IPS DF 4.7 (cell line): ENCODE data around the gene CDH4.

Source experiments
- DNase-seq: peaks from one replicate; pipeline ENCODE4 v3.0.0-alpha.2; 2013; ENCODE audit warnings: low spot score; ENCODE audit errors: extremely low read depth

Gene CDH4

DNA sequence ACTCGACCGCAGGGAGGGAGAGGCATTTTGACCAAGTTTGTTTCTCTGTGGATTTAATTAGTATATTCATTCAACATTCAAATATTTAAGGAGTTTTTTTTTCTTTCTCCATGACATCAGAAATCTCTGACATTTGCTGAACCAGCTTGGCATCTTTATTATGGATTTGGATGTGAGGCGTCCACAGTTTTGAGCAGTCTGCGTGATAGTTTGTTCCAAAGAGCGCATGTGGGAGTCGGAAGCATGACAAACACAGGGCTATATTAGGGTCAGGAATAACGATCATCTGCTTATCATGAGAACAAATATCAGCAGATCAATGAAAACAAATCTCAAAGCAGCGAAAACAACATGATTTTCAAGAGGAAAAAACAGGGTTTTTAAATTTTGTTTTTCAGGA, 373.2 kb downstream of the CDH4 start:
- no peak for DNase-seq

DNA sequence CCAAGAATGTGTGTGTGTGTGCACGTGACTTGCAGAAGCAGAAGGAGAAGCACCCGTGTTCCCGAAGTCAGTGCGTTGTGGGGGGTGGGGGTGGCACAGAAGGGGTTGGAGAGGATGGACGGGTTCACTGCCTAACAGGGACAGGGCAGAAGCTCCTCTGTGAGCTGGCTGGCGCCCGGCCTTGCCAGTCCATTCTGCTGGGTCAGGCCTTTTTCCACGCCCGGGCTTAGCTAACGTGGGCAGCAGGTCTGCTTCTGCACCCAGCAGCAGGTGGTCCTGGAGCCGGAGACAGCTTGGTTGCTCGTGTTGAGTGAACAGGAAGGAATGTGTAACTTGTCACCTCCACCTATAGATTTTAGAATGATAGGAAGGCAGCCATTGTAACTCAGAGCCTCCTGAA, 374.4 kb downstream of the CDH4 start:
- no peak for DNase-seq

DNA sequence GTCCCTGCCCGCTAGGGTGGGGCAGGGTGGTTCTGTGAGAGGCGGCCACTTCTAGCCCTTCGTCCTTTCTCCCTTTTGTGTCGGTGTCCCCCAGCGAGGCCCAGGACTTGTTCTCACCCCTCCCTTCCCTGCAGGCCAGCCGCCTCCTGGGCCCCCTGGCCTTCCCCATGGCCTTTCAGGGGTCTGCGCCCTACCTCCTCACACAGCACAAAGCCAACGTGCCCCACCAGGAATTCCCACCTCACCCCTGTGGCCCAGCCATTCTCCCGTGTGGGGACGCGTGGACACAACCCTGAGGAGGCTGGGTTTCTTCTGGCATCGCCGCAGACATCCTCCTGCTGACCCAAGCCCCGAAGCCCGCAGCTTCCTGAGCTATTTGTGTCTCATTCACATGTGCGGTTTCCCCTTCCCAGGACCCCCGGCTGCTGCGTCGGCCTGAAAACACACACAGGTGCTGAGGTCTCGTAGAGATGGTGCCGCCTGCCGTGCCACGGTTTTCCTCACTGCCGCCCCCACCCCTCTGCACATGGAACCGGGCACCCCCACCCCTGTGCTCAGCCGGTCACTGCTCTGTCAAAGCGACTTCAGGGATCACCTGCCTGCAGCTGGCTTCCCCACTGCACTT, 375.8 kb downstream of the CDH4 start:
- no peak for DNase-seq

DNA sequence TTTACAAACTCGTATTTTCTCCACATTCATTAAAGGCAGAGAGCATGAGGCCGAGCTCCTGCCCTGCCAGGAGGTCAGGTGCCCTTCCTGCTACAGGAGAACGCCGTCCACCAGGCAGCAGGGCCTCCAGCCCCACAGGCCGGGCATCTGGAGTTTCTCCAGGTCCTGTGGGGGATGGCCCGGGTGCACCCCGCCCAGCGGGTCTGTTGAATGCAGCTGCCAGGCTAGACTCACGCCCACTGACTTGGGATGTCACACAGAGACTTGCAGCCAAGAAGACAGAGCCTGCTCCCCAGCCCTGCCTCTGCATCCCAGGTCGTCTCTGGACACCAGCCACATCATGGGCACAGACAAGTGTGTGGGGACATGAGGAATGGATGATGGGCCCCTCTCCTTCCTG, 376.4 kb downstream of the CDH4 start:
- no peak for DNase-seq

DNA sequence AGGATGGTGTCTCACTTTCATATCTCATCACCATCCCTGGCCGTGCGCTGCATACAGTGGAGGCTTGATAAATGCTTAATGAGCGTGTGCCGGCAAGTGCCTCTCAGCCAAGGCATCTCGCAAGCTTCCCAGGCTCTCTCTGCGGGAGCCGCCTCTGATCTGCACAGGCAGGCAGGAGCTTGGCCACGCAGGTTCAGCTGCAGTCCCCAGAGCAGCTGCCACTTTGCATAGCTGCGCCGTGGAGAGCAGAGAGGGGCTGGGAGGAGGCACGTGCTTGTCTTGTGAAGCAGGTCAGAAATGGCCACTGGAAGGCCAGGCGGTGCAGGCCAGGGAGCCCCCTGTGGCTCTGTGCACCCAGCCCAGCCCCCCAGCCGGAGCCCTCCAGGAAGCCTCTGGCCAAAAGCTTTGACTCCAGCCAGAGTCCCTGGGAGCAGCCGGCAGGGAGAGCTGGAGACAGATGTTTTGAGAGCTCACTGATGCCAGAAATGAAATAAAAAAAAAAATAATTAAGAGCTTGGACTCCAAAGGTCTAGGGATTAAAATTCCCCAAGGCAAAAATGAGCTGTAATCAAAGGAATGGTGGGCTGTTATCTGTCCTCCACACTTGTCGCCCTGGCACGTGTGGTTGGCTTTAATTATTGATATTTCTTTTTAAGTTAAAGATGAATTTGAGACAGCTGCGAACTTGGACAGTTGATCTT, 377.0 kb downstream of the CDH4 start:
- DNase-seq = no peak

DNA sequence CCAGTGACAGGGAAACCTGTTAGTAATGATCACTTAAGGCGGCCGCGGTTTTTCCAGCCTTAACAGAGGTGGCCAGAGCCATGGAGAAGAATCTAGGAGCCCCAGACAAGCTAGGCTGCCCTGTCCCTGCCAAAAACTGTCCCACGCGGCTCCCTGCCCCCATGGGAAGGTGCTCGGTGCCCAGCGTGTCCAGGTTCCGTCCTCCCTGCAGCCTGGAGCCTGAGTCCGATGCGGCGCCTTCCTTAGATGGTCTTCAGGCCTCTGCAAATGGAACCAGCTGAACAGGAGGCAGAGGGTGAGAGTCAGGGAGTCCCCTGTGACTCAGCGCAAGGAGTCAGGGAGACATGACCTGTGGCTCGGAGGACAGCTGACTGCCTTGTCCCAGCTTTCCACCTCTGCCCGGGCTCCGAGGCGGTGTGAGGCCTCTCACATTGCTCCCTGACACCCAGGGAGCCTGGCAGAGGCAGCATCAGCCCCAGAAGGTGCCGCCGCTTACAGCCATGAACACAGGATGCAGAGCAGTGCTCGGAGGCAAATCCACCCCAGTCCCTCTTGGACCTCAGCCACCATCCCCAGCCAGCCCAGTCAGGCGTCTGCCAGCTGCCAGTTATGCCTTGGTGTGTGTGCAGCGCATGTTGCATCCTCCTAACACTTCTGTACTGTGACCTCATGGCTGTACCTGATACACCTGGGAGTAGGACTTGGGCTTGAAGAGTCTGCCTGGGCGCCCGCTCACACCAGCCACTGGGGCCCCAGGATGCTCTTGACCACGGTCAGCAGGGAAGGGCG, 377.7 kb downstream of the CDH4 start:
- DNase-seq = no peak

DNA sequence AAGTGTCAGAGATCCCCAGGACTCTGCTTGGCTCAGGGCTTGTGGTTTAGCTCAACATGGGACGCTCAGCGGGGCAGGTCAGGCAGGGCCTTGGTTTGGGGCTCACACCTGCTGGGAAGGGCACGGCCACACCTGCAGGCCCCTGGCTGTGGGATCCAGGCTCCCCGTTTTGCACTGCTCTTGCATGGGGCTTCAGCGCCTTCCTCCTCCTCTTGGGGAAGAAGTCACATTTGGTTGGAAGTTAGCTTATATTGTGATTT, 378.3 kb downstream of the CDH4 start:
- no peak for DNase-seq

DNA sequence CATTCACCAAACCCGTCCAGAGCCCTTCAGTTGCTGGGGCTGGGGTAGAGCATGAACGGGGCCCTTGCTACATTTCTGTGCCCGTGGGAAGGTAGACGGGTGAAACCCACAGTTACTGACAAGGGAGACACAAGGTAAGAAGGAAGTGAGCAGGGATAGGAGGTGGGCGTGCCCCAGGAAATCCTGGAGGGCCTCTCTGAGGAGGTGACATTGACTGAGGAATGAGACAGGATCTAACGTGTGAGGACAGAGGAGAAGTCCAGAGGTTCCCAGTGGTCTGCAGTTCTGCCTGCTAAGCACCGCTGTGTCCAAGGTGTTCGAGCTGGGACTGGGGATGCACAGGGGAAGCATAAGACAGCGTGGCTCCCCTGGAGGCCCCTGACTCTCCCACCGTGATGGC, 378.8 kb downstream of the CDH4 start:
- DNase-seq = no peak

DNA sequence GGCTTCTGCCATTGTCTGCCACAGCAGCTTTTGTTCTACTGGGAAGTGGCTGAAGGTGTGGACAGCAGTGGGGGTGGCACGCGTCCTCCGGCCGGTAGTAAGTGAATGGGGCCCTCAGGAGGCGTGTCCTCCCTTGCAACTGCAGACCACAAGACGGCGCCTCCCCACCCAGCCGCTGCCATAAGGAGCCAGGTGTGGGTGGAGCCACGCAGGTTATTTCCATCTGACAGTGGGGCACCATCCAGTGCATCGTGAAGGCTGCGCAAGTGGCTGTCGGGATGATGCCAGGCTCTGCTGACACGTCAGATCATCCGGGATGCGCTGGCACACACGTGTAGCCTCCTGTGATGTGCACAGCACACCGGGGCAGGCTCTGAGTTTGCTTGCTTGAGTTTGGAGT, 379.7 kb downstream of the CDH4 start:
- no peak for DNase-seq

DNA sequence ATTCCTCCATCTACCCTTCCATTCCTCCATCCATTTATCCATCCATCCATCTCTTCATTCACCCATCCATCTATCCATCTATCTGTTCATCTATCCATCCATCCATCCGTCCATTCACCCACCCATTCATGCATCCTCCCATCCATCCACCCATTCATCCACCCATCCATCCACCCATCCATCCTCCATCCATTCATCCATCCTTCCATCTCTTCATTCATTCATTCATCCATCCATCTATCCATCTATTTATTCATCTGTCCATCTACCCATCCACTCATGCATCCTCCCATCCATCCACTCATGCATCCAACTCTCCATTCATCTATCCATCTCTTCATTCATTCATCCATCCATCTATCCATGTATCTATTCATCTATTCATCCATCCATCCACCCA, 380.9 kb downstream of the CDH4 start:
- DNase-seq = no peak

DNA sequence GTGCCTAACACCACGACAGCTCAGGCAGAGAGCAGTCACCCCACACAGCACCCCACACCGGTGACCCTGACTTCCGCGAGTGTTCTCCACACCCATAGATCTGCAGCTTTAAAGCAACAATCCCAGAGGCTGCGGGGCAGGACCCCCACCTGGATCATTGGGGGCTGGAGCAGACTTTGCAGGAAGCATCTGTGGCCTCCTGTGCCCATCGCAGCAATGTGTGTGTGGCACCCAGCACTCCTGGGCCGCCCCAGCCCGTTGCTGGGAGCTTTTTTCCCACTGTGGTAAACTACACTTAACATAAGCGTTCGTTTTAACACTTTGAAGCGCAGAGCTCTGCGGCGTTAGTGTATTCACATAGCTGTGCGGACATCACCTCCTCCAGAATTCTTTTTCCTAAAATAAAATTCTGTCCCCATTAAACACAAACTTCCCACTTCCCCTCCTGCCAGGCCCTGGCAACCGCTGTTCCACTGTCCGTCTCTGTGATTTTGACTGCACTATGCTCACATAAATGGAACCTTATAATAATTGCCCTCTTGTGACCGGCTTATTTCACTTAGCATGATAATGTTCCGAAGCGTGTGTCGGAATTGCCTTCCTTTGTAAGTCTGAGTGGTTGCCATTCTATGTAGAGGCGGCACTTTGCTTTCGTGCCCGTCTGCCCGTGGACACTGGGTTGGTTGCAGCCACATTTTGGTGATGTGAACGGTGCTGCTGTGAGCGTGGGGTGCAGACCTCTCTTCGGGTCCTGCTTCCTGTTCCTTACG, 382.5 kb downstream of the CDH4 start:
- no peak for DNase-seq

DNA sequence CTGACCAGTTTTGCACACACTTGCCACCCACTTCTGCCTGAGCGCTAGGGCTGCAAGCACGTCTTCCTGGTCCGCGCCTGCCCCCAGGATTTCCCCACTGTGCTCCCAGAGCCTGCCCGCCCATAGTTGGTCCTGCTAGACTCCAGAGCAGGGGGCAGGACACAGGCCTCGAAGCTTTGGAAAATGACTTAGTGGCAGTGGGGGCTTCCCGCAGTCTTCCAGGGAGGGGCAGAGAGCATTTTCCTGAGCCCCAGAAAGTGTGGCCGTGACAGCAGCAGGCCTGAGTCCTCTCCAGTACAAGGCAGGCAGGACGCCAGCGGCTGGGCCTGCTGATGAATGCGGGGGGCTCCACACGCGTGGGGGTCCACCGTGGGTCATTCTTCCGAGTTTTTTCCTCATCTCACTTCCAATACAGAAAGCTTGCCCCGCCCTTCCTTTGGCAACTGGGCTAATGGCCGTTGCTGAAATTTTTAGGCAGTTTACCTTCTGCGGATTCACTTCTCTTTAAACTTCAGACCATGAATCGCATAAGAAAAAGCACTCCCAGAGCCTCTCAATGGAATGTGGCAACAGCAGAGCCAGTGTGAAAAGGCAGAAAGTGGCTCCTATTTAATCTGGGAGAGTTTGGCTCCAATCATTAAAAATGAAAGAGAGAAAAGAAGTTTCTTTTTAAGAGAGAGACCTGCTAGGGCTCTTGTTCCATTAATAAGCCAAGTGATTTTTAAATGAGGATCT, 383.8 kb downstream of the CDH4 start:
- DNase-seq = no peak

DNA sequence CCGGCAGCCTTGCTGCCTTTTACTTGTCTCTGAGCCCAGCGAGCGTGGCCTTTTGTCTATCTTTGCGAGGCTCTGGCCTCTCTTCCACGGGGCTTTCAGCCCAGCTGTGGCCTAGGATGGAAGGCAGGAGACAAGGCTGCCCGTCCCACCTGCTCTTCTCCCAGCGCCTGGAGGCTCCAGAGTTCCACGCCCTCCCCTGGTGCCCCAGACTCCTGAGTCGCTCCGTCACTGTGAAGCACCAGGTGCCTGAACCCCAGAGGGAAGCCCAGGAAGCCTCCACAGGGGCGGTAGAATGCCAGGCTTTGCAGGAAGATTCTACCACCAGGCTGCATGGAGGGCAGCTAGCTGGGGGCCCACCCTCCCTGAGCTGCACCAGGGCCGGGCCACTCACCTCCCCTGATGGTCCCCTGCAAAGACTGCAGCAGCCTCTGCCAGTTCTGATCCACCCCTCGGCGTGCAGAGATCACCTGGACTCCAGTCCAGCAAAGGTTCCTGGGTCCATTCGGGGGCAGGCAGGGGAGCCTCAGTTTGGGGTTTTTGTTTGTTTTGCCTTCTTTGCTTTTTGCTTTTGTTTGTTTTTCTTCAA, 384.6 kb downstream of the CDH4 start:
- DNase-seq = no peak

DNA sequence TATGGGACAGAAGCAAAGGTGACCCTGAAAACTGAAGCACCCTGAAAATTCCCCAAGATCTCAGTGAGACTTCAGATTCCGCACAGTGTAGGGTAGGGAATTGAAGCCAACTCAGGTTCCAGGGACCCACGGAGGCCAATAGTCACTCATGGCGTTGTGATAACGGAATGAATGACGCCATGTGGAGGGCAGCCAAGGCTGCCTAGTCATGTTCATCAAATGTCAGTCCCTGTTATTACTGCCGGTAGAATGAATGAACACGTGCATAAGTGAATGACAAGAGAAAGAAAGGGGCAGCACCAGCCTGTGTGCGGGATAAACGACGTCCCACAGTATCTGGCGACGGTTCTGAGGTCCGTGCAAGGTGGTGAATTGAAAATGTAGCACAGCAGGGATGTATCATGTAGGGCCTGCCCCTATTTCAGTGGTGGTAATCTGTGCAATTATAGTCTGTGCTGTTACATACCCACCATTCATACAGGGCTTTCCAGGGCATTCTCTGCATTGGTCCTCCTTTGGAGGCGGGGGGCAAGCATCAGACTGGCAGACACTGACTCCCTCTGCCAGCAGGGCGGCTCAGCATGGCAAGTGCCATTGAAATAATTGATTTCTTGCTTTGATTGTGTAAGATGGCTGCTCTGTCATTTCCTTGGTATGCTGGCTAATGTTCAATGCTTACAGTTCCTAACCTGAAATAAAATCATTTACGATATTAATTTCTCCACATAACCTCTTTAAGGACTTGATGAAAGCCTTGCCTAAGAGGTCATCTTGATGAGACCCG, 386.9 kb downstream of the CDH4 start:
- no peak for DNase-seq

DNA sequence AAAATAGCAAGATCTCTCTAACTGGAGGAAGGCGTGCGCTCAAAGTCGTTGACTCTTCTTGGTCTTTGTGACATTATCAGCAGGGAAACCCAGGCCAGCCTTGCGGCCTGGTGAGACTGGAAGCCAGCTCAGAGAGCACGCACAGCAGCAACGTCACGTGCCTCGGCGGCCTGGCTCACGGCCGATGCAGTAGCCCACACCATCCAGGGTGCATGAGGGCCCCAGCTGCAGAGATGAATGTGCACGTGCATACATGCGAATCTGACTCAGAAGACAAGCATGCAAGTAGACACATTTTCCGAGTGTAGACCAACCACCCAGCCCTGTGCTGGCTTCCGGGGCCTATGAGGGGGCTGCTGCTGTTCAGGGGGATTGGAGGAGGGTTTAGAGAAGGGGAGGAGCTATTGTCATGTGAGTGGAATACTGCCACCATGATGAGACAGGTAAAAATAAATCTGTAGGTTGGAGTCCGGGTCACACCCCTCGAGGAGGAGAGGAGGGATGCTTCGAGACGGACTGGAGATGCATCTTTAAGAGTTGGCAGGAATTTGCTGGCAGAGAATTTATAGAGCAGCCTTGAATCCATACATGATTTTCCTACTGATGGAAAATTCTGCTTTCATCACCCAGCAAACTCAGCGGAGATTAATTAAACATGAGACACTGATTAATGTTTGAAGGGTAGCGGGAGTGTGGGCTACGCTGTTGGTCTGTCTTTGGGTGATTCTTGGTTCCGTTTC, 388.2 kb downstream of the CDH4 start:
- no peak for DNase-seq

DNA sequence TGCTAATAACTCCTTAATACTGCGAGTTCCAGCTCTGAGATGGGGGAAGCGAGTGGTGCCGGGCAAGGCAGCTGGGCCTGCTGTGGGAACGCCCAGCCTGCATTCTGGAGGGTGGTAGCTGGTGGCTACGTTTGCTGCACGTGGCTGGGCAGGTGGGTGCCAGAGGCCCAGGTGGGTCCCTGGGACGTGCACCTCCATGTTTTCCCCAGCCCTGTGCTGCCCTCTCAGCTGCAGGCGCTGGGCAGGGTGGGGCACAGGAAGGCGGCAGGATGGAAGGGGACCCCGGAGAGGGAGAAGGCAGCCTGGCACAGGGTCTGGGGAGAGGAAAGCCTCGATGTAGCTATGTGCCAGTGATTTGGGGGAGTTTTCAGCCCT, 388.8 kb downstream of the CDH4 start:
- DNase-seq = no peak

DNA sequence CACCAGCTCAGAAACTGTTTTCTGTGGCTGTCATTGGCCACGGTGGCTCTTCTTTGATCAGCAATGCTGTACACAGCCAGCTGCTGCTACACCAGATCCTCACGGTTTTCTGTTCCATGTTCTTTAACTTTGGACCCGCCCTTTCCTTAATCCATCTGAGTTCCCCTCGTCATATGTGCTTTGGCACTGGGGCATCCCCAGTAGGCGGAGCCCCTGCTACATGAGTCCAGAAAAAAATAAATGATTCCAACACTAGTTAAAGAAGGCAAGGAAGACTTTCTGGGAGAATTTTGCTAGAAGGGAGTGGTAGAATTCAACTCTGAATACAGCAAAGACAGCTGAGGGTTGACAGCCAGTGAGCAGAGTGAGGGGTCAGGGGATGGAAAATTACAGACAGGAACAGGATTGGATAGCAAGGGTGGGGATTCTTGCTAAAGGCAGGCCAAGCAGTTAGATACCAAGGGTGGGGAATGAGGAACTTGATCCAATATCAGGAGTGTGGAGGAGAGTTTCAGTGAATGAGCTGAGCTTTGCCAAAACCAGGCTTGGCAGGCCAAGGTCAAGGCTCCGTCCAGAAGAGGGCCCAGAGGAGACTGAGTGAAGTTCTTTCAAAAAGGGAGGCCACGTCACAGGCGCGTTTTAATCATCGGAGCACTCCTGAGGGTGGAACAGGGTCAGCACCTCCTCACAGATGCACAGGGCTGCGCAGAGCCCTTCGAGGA, 391.8 kb downstream of the CDH4 start:
- no peak for DNase-seq

DNA sequence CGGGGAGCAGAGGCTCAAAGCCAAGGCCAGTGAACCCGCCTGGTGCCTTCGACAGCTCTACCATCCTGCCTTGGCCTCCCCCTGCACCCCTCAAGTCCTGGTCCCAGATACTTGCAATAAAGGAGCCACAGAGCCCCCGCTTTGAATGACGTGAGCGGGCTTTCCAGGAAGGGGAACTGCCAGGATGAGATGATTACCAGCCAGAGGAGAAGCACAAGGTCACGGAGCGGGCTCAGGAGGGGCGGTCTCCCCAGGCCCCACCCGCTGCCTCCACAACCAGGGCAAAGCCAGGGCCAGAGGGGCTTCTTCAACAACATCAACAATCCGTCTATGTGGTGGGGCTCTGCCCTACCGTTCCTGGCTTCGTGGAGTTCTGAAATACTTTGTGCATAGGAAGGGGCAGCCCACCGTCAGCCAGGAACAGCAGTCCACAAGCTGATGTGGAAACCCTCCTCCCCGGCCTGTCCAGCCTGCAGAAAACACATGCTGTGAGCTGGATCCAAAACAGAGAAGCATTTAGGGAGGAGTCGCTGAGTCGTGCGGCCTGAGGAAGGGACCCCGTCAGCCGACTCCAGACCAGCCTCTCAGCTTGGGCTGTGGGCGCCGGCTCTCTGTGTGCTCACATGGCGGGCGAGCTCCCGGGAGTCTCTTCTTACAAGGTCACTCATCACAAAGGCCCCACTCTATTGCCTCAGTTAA, 392.5 kb downstream of the CDH4 start:
- no peak for DNase-seq
